ENCODE measurements around the gene ARL5C.

The ARL5C gene

DNA sequence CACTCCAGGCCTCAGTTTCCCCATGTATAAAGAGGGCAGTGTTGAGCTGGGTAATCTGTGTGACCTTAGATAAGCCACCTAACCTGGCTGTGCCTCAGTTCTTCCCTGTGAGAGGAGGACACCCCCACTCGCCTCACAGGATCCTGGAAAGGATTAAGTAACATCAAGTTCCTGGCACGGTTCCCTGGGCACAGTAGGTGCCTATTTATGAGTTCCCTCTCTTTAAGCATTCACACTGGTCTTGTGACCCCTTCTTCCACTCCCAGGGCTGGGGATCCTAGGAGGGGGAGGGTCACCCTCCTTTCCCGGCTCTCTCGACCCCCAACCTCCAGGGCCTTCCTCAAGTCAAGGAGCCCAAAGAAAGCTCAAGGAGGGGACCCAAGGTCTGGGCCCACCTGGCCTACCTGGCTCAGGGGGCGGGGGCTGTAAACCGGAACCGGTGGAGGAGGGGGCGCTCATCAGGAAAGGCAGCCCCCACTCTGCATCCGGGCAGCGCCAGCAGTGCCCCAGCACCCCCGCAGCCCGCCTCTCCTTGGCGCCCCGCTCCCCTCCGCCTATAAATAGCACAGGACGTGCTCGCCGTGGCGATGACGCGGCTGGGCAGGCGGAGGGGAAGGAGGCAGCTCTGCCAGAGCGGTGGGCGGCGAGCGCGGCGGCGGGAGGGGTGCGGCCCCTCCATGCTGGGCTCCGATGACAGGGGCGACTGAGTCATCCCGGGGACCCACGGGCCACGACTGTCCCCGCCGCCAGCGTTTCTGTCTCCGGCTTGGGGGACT is 43.5 kb upstream of the ARL5C start:
- TF ChIP-seq ISL1 (CRISPR knock-in tag; IDR thresholded peaks at IDR 0.05) (no peak), ZFP30 (CRISPR knock-in tag; IDR thresholded peaks at IDR 0.05) (no peak), SNAI2 (CRISPR knock-in tag; IDR thresholded peaks at IDR 0.05) (no peak), TCF4 (CRISPR knock-in tag; IDR thresholded peaks at IDR 0.05; ENCODE audit: borderline replicate concordance) (no peak), TOX (CRISPR knock-in tag; IDR thresholded peaks at IDR 0.05; ENCODE audit: borderline replicate concordance) (no peak), ZFP3 (CRISPR knock-in tag; IDR thresholded peaks at IDR 0.05) (no peak), ZNF8 (CRISPR knock-in tag; IDR thresholded peaks at IDR 0.05) (no peak), RARB (CRISPR knock-in tag; IDR thresholded peaks at IDR 0.05) (no peak), OSR1 (CRISPR knock-in tag; IDR thresholded peaks at IDR 0.05) (no peak), GLIS3 (CRISPR knock-in tag; IDR thresholded peaks at IDR 0.05) (no peak)
- TF ChIP-seq, protein P1, sequence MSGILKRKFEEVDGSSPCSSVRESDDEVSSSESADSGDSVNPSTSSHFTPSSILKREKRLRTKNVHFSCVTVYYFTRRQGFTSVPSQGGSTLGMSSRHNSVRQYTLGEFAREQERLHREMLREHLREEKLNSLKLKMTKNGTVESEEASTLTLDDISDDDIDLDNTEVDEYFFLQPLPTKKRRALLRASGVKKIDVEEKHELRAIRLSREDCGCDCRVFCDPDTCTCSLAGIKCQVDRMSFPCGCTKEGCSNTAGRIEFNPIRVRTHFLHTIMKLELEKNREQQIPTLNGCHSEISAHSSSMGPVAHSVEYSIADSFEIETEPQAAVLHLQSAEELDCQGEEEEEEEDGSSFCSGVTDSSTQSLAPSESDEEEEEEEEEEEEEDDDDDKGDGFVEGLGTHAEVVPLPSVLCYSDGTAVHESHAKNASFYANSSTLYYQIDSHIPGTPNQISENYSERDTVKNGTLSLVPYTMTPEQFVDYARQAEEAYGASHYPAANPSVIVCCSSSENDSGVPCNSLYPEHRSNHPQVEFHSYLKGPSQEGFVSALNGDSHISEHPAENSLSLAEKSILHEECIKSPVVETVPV (CRISPR knock-in tag; IDR thresholded peaks at IDR 0.05): no peak
- TF ChIP-seq, protein P2, sequence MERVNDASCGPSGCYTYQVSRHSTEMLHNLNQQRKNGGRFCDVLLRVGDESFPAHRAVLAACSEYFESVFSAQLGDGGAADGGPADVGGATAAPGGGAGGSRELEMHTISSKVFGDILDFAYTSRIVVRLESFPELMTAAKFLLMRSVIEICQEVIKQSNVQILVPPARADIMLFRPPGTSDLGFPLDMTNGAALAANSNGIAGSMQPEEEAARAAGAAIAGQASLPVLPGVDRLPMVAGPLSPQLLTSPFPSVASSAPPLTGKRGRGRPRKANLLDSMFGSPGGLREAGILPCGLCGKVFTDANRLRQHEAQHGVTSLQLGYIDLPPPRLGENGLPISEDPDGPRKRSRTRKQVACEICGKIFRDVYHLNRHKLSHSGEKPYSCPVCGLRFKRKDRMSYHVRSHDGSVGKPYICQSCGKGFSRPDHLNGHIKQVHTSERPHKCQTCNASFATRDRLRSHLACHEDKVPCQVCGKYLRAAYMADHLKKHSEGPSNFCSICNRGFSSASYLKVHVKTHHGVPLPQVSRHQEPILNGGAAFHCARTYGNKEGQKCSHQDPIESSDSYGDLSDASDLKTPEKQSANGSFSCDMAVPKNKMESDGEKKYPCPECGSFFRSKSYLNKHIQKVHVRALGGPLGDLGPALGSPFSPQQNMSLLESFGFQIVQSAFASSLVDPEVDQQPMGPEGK (CRISPR knock-in tag; IDR thresholded peaks at IDR 0.05; ENCODE audit: borderline replicate concordance): no peak
- peak; percentile 59 for ATAC-seq

DNA sequence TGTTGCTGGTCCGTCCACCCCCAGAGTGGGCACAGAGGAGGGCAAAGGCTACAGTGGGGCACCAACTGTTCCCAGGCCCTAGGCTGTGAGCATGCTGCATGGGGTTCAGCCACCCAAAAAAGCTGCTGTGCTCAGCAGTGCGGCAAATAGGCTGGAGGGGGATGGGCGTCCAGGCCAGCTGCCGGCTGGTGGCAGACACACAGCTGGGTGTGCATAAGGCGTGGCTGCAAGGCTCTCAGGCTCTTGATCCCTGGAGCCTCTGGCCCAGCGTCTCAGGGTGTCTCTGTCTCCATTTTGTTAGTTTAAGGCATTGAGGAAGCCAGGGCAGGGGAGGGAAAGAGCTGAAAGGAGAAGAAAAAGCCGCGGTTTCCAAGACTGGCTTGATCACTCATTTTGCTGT is 42.9 kb upstream of the ARL5C start:
- TF ChIP-seq ISL1 (CRISPR knock-in tag; IDR thresholded peaks at IDR 0.05) (no peak), TOX (CRISPR knock-in tag; IDR thresholded peaks at IDR 0.05; ENCODE audit: borderline replicate concordance) (no peak), ZFP3 (CRISPR knock-in tag; IDR thresholded peaks at IDR 0.05) (no peak), BACH2 (CRISPR knock-in tag; IDR thresholded peaks at IDR 0.05; ENCODE audit: borderline replicate concordance) (no peak), PPARA (CRISPR knock-in tag; IDR thresholded peaks at IDR 0.05; ENCODE audit: borderline replicate concordance) (no peak), SNAI2 (CRISPR knock-in tag; IDR thresholded peaks at IDR 0.05) (no peak), ZFP30 (CRISPR knock-in tag; IDR thresholded peaks at IDR 0.05) (no peak), ARNTL (CRISPR knock-in tag; IDR thresholded peaks at IDR 0.05; ENCODE audit: borderline replicate concordance, low read depth) (no peak), TCF4 (CRISPR knock-in tag; IDR thresholded peaks at IDR 0.05; ENCODE audit: borderline replicate concordance) (no peak), ZNF565 (CRISPR knock-in tag; conservative IDR thresholded peaks at IDR 0.05; ENCODE audit: low read depth) (no peak), CSDC2 (CRISPR knock-in tag; IDR thresholded peaks at IDR 0.05) (no peak), ZNF70 (CRISPR knock-in tag; IDR thresholded peaks at IDR 0.05) (no peak)
- TF ChIP-seq, protein P3, sequence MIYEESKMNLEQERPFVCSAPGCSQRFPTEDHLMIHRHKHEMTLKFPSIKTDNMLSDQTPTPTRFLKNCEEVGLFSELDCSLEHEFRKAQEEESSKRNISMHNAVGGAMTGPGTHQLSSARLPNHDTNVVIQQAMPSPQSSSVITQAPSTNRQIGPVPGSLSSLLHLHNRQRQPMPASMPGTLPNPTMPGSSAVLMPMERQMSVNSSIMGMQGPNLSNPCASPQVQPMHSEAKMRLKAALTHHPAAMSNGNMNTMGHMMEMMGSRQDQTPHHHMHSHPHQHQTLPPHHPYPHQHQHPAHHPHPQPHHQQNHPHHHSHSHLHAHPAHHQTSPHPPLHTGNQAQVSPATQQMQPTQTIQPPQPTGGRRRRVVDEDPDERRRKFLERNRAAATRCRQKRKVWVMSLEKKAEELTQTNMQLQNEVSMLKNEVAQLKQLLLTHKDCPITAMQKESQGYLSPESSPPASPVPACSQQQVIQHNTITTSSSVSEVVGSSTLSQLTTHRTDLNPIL (CRISPR knock-in tag; IDR thresholded peaks at IDR 0.05; ENCODE audit: low read depth): no peak
- TF ChIP-seq, protein P1 (CRISPR knock-in tag; IDR thresholded peaks at IDR 0.05): no peak
- no peak for ATAC-seq

DNA sequence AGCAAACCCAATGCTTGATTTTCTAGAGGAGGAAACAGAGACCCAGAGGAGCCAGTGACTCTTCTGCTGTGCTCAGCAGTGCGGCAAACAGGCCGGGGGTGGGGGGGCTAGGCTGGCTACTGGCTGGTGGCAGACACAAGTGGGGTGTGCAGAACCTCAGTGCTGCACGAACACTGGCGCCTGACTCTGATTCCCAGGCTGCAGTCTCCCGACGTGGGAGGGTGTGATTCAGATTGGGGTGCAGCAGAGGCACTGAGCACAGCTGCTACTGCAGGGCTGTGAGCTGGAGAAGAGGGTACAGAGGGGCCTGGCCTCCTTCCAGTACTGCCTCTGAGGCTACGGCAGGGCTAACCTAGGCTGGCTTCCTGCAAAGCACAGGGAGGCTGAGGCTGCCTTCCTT is 42.2 kb upstream of the ARL5C start:
- TF ChIP-seq, protein P4, sequence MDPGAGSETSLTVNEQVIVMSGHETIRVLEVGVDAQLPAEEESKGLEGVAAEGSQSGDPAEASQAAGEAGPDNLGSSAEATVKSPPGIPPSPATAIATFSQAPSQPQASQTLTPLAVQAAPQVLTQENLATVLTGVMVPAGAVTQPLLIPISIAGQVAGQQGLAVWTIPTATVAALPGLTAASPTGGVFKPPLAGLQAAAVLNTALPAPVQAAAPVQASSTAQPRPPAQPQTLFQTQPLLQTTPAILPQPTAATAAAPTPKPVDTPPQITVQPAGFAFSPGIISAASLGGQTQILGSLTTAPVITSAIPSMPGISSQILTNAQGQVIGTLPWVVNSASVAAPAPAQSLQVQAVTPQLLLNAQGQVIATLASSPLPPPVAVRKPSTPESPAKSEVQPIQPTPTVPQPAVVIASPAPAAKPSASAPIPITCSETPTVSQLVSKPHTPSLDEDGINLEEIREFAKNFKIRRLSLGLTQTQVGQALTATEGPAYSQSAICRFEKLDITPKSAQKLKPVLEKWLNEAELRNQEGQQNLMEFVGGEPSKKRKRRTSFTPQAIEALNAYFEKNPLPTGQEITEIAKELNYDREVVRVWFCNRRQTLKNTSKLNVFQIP (CRISPR knock-in tag; IDR thresholded peaks at IDR 0.05; ENCODE audit: borderline replicate concordance, low read depth): no peak

DNA sequence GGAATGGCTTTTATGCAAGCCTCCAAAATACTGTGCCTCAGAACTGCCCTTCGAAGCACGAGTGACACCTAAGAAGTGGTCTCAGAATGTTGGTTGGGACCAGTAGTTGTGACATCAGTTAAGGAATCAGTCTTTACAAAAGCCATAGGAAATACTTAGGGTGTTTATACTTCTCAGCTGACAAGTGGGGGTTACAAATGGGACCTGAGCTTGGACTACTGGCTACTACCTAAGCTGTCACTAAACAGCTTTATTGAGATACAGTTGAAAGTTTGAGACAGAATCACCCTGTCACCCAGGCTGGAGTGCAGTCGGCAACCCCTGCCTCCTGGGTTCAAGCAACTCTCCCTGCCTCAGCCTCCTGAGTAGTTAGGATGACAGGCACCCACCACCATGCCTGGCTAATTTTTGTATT is 39.2 kb upstream of the ARL5C start:
- no peak for ATAC-seq
- no peak for TF ChIP-seq GLIS3 (CRISPR knock-in tag; IDR thresholded peaks at IDR 0.05)
- TF ChIP-seq ESRRG (CRISPR knock-in tag; IDR thresholded peaks at IDR 0.05): no peak
- no peak for TF ChIP-seq ARNTL (CRISPR knock-in tag; IDR thresholded peaks at IDR 0.05; ENCODE audit: borderline replicate concordance, low read depth)
- TF ChIP-seq SNAI2 (CRISPR knock-in tag; IDR thresholded peaks at IDR 0.05): no peak
- TF ChIP-seq PPARA (CRISPR knock-in tag; IDR thresholded peaks at IDR 0.05; ENCODE audit: borderline replicate concordance): no peak
- no peak for TF ChIP-seq ISL1 (CRISPR knock-in tag; IDR thresholded peaks at IDR 0.05)
- TF ChIP-seq TCF4 (CRISPR knock-in tag; IDR thresholded peaks at IDR 0.05; ENCODE audit: borderline replicate concordance): no peak
- TF ChIP-seq, protein P5, sequence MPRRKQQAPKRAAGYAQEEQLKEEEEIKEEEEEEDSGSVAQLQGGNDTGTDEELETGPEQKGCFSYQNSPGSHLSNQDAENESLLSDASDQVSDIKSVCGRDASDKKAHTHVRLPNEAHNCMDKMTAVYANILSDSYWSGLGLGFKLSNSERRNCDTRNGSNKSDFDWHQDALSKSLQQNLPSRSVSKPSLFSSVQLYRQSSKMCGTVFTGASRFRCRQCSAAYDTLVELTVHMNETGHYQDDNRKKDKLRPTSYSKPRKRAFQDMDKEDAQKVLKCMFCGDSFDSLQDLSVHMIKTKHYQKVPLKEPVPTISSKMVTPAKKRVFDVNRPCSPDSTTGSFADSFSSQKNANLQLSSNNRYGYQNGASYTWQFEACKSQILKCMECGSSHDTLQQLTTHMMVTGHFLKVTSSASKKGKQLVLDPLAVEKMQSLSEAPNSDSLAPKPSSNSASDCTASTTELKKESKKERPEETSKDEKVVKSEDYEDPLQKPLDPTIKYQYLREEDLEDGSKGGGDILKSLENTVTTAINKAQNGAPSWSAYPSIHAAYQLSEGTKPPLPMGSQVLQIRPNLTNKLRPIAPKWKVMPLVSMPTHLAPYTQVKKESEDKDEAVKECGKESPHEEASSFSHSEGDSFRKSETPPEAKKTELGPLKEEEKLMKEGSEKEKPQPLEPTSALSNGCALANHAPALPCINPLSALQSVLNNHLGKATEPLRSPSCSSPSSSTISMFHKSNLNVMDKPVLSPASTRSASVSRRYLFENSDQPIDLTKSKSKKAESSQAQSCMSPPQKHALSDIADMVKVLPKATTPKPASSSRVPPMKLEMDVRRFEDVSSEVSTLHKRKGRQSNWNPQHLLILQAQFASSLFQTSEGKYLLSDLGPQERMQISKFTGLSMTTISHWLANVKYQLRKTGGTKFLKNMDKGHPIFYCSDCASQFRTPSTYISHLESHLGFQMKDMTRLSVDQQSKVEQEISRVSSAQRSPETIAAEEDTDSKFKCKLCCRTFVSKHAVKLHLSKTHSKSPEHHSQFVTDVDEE (CRISPR knock-in tag; IDR thresholded peaks at IDR 0.05): no peak
- TF ChIP-seq ZFP30 (CRISPR knock-in tag; IDR thresholded peaks at IDR 0.05): no peak
- TF ChIP-seq TOX (CRISPR knock-in tag; IDR thresholded peaks at IDR 0.05; ENCODE audit: borderline replicate concordance): no peak
- no peak for TF ChIP-seq CSDC2 (CRISPR knock-in tag; IDR thresholded peaks at IDR 0.05)
- TF ChIP-seq ZNF565 (CRISPR knock-in tag; conservative IDR thresholded peaks at IDR 0.05; ENCODE audit: low read depth): no peak

More for the DNA sequence above, 42.2 kb upstream of the ARL5C start:
- no peak for ATAC-seq
